T-helper 1 cell treated with Interleukin-12 subunit alpha and Interleukin-12 subunit beta and Interleukin-4 antibody, amounts not matched to agents 30 ng/mL and 1 ng/mL, for 36 hours (primary cell): ENCODE results near the gene SPECC1. TPM values are rescaled to one million over a fixed set of nuclear protein-coding genes. Genes with fewer than 3 reads are reported as not detected.
"Not testable (repeated sequence)": the region's sequence is repeated elsewhere in the genome, so short reads cannot be mapped to it uniquely, and the experiment has no call there.

ENCODE experiments used
- intact Hi-C: fragments of 100-400 bp; cut with micrococcal nuclease; formaldehyde crosslinking; loops from one replicate; pipeline ENCODE4 v1.15.1; 2024
- total RNA-seq: library from RNA; stranded (reverse); gene quantifications from 2 replicates; pipeline ENCODE4 v1.2.3, GENCODE V29; 2022

SPECC1 gene
- total RNA-seq, result 9.8 and 10.8 TPM in 2 replicates

DNA sequence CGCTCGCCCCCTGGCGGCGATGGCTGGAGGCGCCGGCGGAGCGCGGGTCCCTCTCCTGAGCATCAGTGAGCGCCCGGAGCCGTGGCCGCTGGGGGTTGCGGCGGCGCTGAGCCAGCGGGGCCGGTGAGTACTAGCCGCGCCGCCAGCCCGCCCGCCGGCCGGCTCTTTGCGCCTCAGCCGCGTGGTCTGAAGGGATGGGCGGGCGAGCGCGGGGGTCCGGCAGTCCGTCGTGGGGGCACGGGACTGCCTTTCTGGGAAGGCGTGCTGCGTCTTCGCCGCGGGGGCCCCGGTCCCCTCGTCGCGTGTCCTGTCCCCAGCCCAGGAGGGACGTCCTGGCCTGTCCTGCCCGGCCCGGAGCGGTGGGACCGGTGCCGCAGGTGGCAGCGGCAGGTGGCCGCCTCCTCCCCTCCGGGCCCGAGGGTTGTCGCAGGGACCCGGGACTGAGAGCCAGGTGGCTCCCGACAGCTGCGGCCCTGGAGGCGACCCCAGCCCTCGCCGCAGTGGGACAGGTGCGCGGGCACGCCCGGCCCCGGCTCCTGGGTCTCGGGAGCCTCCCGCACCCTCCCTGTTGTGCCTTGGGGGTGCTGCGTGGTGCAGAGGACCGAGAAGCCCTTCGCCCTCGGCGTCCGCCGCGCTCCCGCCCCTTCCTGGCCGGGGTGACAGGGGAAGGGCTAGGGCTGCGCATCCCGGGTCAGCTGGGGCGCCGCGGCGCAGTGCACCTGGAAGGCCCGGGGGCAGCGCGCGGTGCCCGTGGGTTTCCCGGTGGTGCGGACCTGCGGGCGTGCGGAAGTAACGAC is at the start of gene SPECC1:
Gene SPECC1, plus strand, starts transcription at position 58 of the 797 bp plus-strand sequence. CDS start 87,293 bp downstream, outside the sequence.
- intact Hi-C loops, result loop anchor here (1.0 to 5.0 kb wide), 4 partner anchors 17 to 647 kb away; partner anchors contain the start of genes AKAP10, B9D1 and ULK2

GRCh38 chr17:19962954-19963353 is 46.2 kb upstream of the SPECC1 start:
- intact Hi-C loops, result not testable (repeated sequence)

- intact Hi-C loops, result no loop called here
Measured at GRCh38 chr17:19973156-19973555, 36.0 kb upstream of the SPECC1 start.

GRCh38 chr17:19975601-19976000 is 33.6 kb upstream of the SPECC1 start:
- intact Hi-C loops, result loop anchor here (5.0 kb wide), 3 partner anchors 257 to 1237 kb away; partner anchors contain the start of genes MAPK7 and TMEM11

DNA sequence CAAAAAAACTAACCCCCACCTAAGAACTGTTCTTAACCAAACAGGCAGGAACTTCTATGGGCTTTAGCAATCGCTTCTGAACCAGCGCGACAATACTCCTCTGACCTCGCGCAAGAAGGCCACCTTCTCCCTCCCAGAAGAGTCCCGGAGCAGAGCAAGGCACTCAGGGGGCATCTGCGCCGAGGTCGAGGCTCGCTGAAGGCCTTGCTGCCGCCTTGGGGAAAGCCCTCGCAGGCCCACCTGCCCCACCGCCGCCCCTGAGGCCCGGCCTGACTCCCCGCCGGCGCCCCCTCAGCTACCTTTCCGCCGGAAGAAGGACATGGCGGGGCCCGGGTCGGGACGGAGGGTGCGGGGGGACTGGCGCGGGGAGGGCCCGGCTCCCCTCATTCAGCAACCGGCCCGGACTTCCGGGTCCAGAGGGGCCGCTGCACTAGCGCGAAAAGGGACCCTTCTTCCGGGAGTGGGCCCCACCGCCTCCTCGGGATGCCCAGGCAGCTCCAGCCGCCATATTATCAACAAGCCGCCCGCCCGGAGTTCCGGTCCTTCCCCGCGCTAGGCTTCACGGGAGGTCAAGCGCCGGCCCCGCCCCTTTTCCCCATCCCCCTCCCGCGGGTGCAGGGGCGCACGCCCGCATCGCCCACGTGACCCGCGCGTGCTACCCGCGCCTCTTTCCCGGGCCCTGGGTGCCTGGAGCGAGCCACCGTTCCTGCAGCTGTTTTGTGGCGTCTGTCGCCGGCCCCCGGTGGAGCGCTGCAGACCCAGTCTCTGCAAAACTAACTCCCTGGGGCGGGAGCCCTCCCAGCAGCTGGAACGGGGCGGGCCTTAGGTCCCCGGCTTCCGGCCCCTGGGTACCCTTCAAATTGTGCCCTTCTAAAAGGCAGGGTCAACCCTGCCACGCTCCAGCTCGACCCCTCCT is 31.6 kb upstream of the SPECC1 start, which contains the start of gene AKAP10:
Gene AKAP10, minus strand, starts transcription at position 536 of the 916 bp plus-strand sequence. Its CDS starts 149 bp downstream, at position 387.
- intact Hi-C loops, result loop anchor here (1.0 to 5.0 kb wide), 9 partner anchors 32 to 1235 kb away; partner anchors contain the start of genes B9D1, MAPK7, SPECC1 and TMEM11

DNA sequence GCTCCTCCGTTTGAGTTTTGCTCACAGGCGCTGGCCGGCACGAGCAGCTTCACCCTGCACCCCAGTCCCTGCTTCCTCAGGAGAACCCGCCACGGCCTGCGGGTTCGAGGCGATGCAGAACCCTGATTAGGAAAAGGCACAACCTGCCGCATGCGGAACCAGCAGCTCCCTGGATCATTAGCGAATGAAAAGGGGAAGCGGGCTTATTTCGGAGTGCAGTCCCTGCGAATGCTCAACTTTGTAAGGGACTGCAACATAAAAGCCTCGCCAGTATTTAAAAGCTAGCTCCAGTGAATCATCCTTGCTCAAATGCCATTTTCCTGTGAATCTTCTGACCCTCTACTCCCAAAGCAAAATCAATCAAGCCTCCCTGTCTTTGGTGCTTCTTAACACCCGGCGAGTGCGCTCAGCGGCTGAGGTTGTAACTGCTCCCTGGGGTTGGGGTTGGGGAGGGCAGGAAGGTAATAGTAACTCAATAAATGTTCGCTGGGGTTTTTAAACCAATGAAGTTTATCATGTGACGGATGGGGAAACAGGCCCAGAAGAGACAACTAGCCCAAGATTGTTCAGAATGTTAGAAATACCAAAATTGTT is 30.9 kb upstream of the SPECC1 start:
- intact Hi-C loops, result loop anchor here (5.0 kb wide), 3 partner anchors 254 to 1234 kb away; partner anchors contain the start of genes MAPK7 and TMEM11

GRCh38 chr17:19978805-19979211 is 30.4 kb upstream of the SPECC1 start:
- intact Hi-C loops, result loop anchor here (5.0 kb wide), 3 partner anchors 253 to 1233 kb away; partner anchors contain the start of genes MAPK7 and TMEM11

- intact Hi-C loops, result loop anchor here (5.0 kb wide), 3 partner anchors 252 to 1232 kb away; partner anchors contain the start of genes MAPK7 and TMEM11
Measured at GRCh38 chr17:19979917-19980770, 29.0 kb upstream of the SPECC1 start.

- intact Hi-C loops, result no loop called here
Measured at GRCh38 chr17:19986941-19987861, 22.0 kb upstream of the SPECC1 start.

GRCh38 chr17:19987897-19988296 is 21.3 kb upstream of the SPECC1 start:
- intact Hi-C loops, result no loop called here

DNA sequence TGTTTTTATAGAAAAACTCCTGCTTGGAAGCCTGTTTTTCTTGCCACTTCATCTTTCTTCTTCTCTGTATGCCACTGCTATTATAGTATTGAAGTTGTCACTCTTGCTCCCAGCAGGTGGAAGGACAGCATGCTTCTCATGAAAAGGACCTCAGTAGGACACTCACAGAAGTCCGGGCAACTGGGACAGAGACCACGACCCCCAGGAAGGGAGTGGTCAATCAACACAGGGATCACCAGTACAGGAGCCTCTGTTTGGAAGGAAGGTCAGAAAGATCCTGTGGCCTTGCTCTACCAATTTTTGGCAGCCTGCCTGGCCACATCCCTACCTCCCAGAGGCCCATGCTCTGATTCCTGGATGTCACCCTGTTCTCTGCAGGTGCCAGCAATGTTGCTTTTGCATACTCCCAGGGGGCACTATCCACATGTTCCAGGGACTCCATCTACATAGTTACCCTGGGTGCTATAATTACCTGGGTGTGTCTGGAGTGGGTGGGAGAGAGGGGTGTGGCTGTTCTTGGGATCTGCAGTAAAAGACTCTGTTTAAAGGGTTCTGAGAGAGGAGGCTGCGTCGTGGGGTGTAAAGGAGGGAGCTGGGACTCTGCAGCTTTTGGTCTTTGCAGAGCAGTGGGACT is 17.8 kb upstream of the SPECC1 start:
- intact Hi-C loops, result no loop called here

- intact Hi-C loops, result loop anchor here (1.0 kb wide), 3 partner anchors 16 to 233 kb away; partner anchors contain the start of gene SPECC1
Measured at GRCh38 chr17:19992803-19993713, 16.1 kb upstream of the SPECC1 start.

DNA sequence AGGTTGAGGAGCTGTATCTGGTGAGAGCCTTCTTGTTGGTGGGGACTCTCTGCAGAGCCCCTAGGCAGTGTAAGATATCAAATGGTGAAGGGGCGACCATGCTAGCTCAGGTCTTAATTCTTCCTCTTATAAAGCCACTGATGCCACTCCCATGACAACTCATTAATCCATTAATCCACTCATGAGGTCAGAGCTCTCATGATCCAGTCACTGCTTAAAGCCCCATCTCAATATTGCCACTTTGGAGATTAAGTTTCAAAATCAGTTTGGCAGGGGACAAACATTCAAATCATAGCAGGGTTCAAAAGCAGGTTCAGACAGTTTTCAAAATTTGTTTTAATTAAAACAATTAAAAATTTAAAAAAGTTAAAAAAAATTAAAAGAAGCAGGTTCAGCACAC is 13.1 kb upstream of the SPECC1 start:
- intact Hi-C loops, result no loop called here

DNA sequence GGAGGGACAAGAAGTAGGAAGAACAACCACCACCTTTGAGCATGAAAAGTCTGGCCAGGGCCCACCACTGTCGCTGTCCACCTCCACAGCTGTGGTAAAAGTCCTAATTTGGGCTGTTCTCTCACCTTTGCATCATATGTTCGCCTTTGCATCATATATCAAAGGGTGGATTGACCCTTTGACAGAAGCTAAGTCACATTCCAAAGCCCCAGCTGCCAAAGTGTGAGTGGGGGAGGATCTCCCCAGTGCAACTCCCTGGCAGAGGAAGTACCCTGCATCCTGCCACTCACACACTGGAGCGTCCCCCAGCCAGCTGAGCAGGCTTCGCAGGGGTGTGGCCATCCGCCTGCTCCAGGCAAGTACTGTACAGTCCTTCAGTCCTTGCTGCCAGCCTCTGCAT is 12.7 kb upstream of the SPECC1 start:
- intact Hi-C loops, result no loop called here

- intact Hi-C loops, result loop anchor here (1.0 to 5.0 kb wide), 4 partner anchors 16 to 646 kb away; partner anchors contain the start of genes AKAP10, B9D1 and ULK2
Measured at GRCh38 chr17:20008242-20009051, 712 bp upstream of the SPECC1 start.

GRCh38 chr17:20009052-20009301 is 182 bp upstream of the SPECC1 start:
- intact Hi-C loops, result loop anchor here (1.0 to 5.0 kb wide), 4 partner anchors 17 to 647 kb away; partner anchors contain the start of genes AKAP10, B9D1 and ULK2
